Raji (cell line): ENCODE results near the gene SCAF11.
A peak's percentile ranks its signal among the peaks of the same experiment; 100 is the strongest.

Source experiments
- POLR2A ChIP-seq: IDR thresholded peaks from 2 replicates; pipeline ENCODE4 v1.6.1; 2011; ENCODE audit warnings: low read depth, low read length, control low read depth; ENCODE audit not compliant: insufficient read depth

SCAF11 gene

GRCh38 chr12:45944771-45945170 lies 45.6 kb downstream of the SCAF11 start:
- no peak for TF ChIP-seq POLR2A

DNA sequence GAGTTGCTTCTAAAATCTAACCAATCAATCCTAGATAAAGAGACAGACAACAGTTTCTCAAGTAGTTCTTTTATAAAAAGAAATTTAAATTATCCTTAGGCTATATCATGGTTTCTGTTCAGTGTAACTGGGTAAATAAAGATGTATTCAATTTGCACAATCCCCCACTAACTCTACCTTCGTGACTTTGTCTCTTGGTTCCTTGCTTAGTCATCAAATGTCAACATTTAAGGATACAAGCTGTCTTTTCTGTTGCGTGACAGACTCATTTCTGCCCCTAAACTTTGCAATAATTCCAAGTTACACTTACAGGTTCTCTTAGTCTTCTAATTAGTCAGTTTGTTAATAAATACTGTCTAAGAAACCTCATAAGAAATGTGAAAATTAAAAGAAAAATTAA lies 50.6 kb downstream of the SCAF11 start:
- no peak for TF ChIP-seq POLR2A

GRCh38 chr12:45938566-45938965 lies 51.8 kb downstream of the SCAF11 start:
- no peak for TF ChIP-seq POLR2A

DNA sequence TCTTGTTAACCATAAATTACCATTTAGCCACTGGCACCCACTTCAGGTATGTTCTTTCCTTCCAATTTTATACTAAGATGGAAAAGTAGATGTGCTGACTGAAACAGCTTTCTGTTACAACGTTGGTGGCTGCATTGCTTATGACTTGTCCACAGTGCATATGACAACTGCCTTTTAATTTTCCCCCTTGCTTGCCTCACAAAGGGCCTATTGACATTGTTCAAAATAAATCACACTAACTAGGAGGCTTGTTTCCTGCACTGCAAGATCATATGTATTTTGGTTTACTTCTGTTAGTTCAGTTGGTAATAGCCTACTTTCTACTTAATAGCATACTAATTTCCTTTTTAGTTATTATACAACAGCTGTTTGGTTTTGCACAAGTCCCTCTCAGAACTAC lies 55.4 kb downstream of the SCAF11 start:
- TF ChIP-seq POLR2A: no peak

GRCh38 chr12:45933504-45933903 lies 56.9 kb downstream of the SCAF11 start:
- no peak for TF ChIP-seq POLR2A

- TF ChIP-seq POLR2A: no peak
Measured at GRCh38 chr12:45930369-45930768, 60.0 kb downstream of the SCAF11 start.

DNA sequence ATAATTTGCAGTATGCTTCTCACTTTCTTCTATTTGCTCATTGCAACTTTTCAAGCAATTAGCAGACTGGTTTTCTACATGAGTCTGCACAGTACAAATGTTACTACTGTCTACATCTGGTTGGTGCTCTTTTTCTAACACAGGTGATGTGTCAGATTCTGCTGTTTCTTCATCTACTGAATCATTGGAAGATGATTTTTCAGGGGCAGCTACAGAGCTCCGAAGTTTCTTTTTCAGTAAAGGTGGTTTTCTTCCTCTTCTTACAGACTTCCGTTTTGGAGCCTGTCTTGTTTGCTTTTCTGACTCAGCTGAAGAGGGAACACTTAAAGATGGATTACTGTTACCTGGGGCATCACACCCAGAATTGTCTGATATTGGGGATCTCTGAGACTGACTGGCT lies 62.1 kb downstream of the SCAF11 start:
- no peak for TF ChIP-seq POLR2A

DNA sequence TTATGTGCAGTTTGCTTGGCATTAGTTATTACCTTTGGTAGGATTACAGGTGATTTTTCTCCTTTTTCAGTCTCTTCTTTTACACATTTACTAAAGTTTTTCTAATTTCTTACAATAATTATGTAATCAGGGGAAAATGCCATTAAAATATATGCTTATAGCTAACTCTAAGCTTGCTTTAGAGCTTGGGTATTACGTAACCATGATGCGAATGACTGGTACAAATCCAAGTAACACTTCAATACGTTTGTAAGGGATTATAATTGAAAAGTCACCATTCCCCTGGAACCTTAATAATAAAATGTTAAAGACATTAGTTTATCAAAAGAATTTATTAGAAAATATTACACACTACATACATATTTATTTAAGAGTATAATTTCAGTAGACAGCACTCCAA lies 71.6 kb downstream of the SCAF11 start:
- TF ChIP-seq POLR2A: no peak

GRCh38 chr12:45915405-45915804 lies 75.0 kb downstream of the SCAF11 start:
- no peak for TF ChIP-seq POLR2A

GRCh38 chr12:45914090-45914489 lies 76.3 kb downstream of the SCAF11 start:
- no peak for TF ChIP-seq POLR2A

DNA sequence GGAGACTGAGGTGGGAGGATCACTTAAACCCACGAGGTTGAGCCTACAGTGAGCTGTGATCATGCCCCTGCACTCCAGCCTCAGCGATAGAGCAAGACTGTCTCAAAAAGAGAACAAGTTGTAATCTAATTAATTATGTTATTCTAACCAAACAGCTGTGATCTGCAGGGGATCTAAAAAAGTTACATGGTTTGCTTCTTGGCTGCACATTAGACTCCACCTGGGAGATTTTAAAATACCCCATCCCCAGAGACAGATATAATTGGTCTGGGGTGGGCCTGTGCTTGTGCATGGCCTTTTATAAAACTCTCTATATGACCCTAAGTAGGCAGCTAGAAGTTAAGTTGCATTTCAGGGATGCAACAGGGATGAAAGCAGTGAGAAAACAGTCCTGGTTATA lies 76.7 kb downstream of the SCAF11 start:
- TF ChIP-seq POLR2A: no peak

GRCh38 chr12:45912774-45913173 lies 77.6 kb downstream of the SCAF11 start:
- TF ChIP-seq POLR2A: no peak

DNA sequence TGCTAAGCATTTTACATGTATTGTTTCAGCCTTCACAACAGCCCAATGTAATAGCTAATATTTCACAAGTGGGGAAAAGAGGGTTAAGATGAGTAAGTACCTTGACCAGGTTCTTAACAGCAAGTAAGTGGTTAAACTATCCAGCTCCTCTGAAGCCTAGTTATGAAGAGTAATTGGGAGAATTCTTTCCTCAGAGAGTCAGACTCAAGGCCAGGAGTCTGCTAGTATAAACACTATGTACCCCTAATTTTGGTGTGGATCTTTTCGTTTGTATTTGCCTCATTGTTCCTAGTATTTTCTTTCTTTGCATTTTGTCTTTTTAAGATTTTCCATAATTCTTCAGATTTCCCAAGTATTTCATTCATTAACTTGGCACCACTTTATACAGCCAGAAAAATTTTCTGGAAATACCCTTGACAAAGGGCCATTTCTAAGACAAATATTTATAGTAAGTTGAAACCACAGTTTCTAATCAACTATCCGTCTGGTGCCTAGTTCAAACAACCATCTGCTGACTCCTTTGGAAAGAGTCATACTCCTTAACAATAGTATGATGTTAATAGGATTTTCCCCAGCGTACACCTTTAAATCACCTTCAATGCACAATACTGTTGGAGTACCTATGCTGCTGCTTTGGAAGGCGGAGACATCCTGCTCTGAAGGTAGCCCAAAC lies 81.2 kb downstream of the SCAF11 start:
- TF ChIP-seq POLR2A: no peak

DNA sequence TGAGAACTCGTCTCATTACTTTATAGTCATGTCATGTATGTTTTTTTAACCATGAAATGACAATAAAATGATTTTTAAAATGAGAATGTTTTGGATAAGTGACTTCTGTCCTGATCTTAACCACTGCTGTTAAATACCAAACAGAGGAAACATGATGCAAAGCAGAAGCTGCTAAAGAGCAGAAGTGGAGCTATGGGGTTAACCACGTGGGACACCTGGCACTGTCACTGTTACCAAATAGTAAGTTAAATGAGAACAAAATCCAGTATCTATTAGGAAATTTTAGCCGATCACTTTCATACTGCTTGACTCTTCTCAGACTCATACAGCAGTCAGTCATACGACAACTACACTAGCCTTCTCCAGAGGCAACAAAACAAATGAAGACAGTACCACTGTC lies 82.4 kb downstream of the SCAF11 start:
- TF ChIP-seq POLR2A: 0 out of 2 replicates have a peak, but pooled peaks have one; percentile 11

DNA sequence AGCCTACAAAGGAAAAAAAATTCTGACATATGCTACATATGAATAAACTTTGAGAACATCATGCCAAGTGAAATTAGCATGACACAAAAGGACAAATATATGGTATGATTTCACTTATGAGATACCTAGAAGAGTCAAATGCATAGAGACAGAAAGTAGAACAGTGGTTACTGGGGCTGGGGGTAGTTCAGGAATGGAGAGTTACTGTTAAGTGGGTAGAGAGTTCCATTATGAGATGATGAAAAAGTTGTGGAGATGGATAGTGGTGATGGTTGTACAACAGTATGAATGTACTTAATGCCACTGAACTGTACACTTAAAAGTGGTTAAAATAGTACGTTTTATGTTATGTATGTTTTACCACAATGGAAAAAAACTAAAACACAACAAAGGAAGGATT lies 92.3 kb downstream of the SCAF11 start:
- no peak for TF ChIP-seq POLR2A

DNA sequence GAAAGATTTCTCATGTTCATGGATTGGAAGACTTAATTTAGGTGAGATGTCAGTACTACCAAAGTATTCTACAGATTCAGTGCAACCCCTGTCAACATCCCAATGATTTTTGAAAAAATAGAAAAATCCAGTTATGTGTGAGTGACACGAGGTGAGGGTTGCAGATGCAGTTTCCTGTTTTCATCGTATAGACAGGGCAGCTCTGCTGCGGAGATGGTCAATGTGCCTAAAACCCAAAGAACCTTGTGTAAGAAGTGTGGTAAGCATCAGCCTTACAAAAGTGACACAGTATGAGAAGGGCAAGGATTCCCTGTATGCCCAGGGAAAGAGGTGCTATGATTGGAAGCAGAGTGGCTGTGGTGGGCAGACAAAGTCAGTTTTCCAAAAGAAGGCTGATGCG lies 94.4 kb downstream of the SCAF11 start:
- TF ChIP-seq POLR2A: no peak

DNA sequence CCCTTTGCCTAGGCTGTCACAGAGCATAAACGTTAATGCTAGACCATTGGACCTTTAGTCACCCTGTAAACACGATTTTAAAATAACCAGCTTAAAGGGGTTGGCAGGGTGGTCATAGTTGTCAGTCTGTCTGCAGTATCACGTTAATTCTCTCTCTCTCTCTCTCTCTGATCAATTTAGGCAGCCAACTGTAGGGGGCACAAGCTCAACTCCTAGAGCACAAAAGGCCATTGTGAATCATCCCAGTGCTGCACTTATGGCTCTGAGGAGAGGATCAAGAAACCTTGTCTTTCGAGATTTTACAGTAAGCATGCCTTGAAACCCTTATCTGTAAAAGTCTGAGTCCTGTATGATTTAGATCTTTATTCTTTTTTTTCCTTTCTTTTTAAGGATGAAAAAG lies 97.1 kb downstream of the SCAF11 start:
- TF ChIP-seq POLR2A: no peak

- no peak for TF ChIP-seq POLR2A
Measured at GRCh38 chr12:45890276-45890675, 100.1 kb downstream of the SCAF11 start.

- no peak for TF ChIP-seq POLR2A
Measured at GRCh38 chr12:45887544-45887943, 102.8 kb downstream of the SCAF11 start.
